Liver (tissue), 9 donors: Measurements from ENCODE around the gene DHRS2. TPM values are rescaled to one million over a fixed set of nuclear protein-coding genes. Genes with fewer than 3 reads are reported as not detected.

ENCODE experiments used
- DNase-seq: peaks from one replicate; pipeline ENCODE4 v3.0.0-alpha.2; 2017; ENCODE audit warnings: low spot score
- H3K27ac ChIP-seq, 2 donors: one replicate each; pipeline ENCODE4 v1.7.0; 2013; ENCODE audit warnings: inconsistent platforms in 2 of 2, low read length in 2 of 2, control low read depth in 1 of 2, low read depth in 1 of 2, mild to moderate bottlenecking in 1 of 2
- H3K27me3 ChIP-seq, 4 donors: one replicate each; pipeline versions ENCODE4 v1.6.1 to v1.7.0; 2013; ENCODE audit warnings: low read length in 3 of 4, inconsistent platforms in 1 of 4, mild to moderate bottlenecking in 1 of 4, moderate library complexity in 1 of 4; ENCODE audit not compliant: control insufficient read depth in 4 of 4, insufficient read depth in 4 of 4
- H3K36me3 ChIP-seq, 4 donors: one replicate each; pipeline versions ENCODE4 v1.6.1 to v1.7.0; 2013; ENCODE audit warnings: low read length in 3 of 4, mild to moderate bottlenecking in 3 of 4, low read depth in 1 of 4, moderate library complexity in 1 of 4; ENCODE audit not compliant: control insufficient read depth in 4 of 4, insufficient read depth in 3 of 4
- H3K4me1 ChIP-seq, 4 donors: one replicate each; pipeline versions ENCODE4 v1.6.1 to v1.7.0; 2013; ENCODE audit warnings: low read length in 3 of 4, mild to moderate bottlenecking in 3 of 4, moderate library complexity in 1 of 4; ENCODE audit not compliant: control insufficient read depth in 4 of 4, insufficient read depth in 4 of 4
- H3K4me3 ChIP-seq, 3 donors: one replicate each; pipeline versions ENCODE4 v1.6.1 to v1.7.0; 2013; ENCODE audit warnings: low read length in 3 of 3, control low read depth in 1 of 3, low read depth in 1 of 3, mild to moderate bottlenecking in 1 of 3
- H3K9ac ChIP-seq, 2 donors: one replicate each; pipeline ENCODE4 v1.7.0; 2013; ENCODE audit warnings: low read length in 2 of 2, mild to moderate bottlenecking in 2 of 2, moderate library complexity in 2 of 2, control low read depth in 1 of 2, low read depth in 1 of 2
- H3K9me3 ChIP-seq, 4 donors: one replicate each; pipeline versions ENCODE4 v1.6.1 to v1.7.0; 2013; ENCODE audit warnings: low read length in 3 of 4; ENCODE audit not compliant: control insufficient read depth in 4 of 4
- EGR1 ChIP-seq, 2 donors: IDR thresholded peaks; 2 replicates each; pipeline ENCODE4 v1.6.1; 2016 to 2018; ENCODE audit warnings: antibody characterized with exemption in 2 of 2, low read depth in 2 of 2
- FOXA1 ChIP-seq: IDR thresholded peaks from 2 replicates; pipeline ENCODE4 v1.6.1; 2016; ENCODE audit warnings: antibody characterized with exemption
- FOXA2 ChIP-seq: IDR thresholded peaks from 2 replicates; pipeline ENCODE4 v1.6.1; 2016; ENCODE audit warnings: antibody characterized with exemption
- HNF4G ChIP-seq: IDR thresholded peaks from 2 replicates; pipeline ENCODE4 v1.6.1; 2016; ENCODE audit warnings: antibody characterized with exemption
- JUND ChIP-seq, 2 donors: IDR thresholded peaks; 2 replicates each; pipeline ENCODE4 v1.6.1; 2016; ENCODE audit warnings: antibody characterized with exemption in 2 of 2
- RAD21 ChIP-seq, 2 donors: IDR thresholded peaks; 2 replicates each; pipeline ENCODE4 v1.6.1; 2016; ENCODE audit warnings: antibody characterized with exemption in 2 of 2, mild to moderate bottlenecking in 2 of 2
- YY1 ChIP-seq: IDR thresholded peaks from 2 replicates; pipeline ENCODE4 v1.6.1; 2016; ENCODE audit warnings: antibody characterized with exemption, mild to moderate bottlenecking
- WGBS: extraction: QIAGEN DNeasy Blood & Tissue Kit; methylation state at CpG from one replicate; pipeline ENCODE4 v1.1.7; 2013; 5-methylcytosine and 5-hydroxymethylcytosine counted together
- polyA plus RNA-seq, 2 donors: library from polyadenylated mRNA; stranded (reverse) in 1 of 2; unstranded in 1 of 2; fragments of 200-250 nt in 1 of 2; fragments of >200 nt in 1 of 2; fragmentation: Nextera tagmentation in 1 of 2; extraction: Ambion mirVana in 1 of 2; gene quantifications; one replicate each; pipeline versions ENCODE4 v1.2.1 to v1.2.3, GENCODE V29; 2013 to 2015
- total RNA-seq, 2 donors: library from RNA; depleted of rRNA; stranded (reverse); fragments of >200 nt; gene quantifications; one replicate each; pipeline ENCODE4 v1.2.3, GENCODE V29; 2014
- TF ChIP-seq, protein P1 (sequence below): IDR thresholded peaks from 2 replicates; pipeline ENCODE4 v1.6.1; 2016; ENCODE audit warnings: antibody characterized with exemption
- TF ChIP-seq, protein P2 (sequence below): IDR thresholded peaks from 2 replicates; pipeline ENCODE4 v1.6.1; 2016; ENCODE audit warnings: antibody characterized with exemption, mild to moderate bottlenecking
- TF ChIP-seq, protein P3 (sequence below): IDR thresholded peaks from 2 replicates; pipeline ENCODE4 v1.6.1; 2016; ENCODE audit warnings: antibody characterized with exemption
- TF ChIP-seq, protein P4 (sequence below): fragments of 150-350 bp; IDR thresholded peaks from 2 replicates; pipeline ENCODE4 v1.5.1; 2017; ENCODE audit warnings: improper control_type of control experiment, low read depth, low read length; ENCODE audit not compliant: missing input control
- donor health status: healthy.
- donor health status: healthy.
- donor health status: healthy.
- donor health status: healthy.
- donor health status: healthy.

Gene DHRS2
- total and polyA plus RNA-seq, 4 donors: 0.33 to 1.0 (median 0.62) TPM

DNA sequence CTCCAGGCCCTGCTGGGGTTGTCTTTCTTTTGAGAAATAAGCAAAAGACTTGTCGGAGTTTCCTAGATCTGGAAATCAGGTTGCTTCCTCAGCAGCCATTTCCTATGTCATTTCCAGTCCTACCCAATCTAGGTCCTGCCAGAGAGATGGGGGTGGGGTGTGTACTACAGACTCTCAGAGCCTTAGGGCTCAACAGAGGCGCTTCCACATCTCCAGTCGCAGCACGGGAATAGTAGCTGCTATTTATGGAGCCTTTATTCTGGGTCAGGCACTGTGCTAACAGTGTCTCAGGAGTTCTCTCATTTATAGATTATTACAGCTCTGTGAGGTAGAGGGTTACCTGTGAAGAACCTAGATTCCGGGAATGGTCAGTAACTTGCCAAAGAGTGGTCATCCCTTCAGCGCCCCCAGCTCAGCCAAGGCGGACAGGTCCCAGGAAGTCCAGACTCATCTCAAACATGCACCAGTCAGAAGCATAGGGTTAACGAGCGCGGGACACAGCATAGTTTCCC is 21.9 kb downstream of the DHRS2 start:
- Histone ChIP-seq H3K27ac (no peak overlapping the region), H3K9ac (no peak overlapping the region), H3K4me1 (no peaks in the 10 kb centered on the region), H3K9me3 (no peaks in the 10 kb centered on the region), H3K4me3 (no peak overlapping the region), H3K36me3 (no peaks in the 10 kb centered on the region), H3K27me3 (no peaks in the 10 kb centered on the region)
- no peak for DNase-seq
- no peak for TF ChIP-seq FOXA2
- TF ChIP-seq, protein P1, sequence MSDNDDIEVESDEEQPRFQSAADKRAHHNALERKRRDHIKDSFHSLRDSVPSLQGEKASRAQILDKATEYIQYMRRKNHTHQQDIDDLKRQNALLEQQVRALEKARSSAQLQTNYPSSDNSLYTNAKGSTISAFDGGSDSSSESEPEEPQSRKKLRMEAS: no peak
- 70% methylated on average over 10 of the region's 10 CpGs for WGBS

DNA sequence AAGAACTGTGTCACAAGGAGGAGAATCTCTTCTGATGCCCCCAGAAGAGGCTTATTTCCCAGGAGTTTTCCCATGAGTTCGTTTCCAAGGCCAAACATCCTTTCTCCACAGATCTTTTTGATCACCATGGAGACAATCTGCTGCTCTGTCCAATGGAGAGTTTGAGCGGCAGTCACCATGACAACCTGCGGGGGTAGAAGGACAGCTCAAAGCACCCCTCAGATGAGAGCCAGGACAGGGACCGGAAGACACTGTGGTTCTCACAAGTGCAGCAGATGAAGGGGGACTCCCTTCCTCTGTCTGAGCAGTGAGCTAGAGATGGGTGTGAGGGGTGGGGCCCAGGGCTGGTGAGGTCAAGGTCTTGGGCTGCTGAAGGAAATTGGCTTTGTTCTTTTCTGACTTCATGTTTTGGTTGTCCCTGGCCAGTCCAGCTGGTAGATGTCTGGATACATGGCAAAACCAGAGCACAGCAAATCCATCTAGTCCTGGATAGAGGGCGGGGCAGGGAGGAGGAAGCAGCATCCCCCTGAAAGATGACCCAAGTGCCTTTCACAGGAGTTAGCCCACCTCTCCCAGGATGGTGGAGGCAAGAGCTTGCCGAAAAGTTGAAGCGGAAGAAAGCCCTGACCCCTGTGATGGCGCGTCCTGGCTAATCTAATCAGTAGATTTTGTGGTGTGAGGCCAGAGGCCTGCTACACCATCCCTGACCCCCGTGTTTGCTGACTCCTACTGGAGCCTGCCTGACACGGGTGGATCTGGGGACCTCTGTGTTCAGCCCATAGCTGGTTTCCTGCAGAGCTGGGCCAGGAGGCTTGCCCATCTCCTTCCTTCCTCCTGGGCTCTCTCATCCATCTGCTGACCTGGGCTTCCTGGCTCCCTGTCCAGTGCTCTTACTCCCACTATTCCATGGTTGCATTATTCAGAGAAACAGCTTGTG is 24.4 kb downstream of the DHRS2 start:
- Histone ChIP-seq H3K9ac (no peak overlapping the region), H3K36me3 (no peaks in the 10 kb centered on the region), H3K27ac (no peak overlapping the region), H3K9me3 (no peaks in the 10 kb centered on the region), H3K27me3 (no peaks in the 10 kb centered on the region), H3K4me1 (no peaks in the 10 kb centered on the region), H3K4me3 (no peak overlapping the region)
- TF ChIP-seq, protein P2, sequence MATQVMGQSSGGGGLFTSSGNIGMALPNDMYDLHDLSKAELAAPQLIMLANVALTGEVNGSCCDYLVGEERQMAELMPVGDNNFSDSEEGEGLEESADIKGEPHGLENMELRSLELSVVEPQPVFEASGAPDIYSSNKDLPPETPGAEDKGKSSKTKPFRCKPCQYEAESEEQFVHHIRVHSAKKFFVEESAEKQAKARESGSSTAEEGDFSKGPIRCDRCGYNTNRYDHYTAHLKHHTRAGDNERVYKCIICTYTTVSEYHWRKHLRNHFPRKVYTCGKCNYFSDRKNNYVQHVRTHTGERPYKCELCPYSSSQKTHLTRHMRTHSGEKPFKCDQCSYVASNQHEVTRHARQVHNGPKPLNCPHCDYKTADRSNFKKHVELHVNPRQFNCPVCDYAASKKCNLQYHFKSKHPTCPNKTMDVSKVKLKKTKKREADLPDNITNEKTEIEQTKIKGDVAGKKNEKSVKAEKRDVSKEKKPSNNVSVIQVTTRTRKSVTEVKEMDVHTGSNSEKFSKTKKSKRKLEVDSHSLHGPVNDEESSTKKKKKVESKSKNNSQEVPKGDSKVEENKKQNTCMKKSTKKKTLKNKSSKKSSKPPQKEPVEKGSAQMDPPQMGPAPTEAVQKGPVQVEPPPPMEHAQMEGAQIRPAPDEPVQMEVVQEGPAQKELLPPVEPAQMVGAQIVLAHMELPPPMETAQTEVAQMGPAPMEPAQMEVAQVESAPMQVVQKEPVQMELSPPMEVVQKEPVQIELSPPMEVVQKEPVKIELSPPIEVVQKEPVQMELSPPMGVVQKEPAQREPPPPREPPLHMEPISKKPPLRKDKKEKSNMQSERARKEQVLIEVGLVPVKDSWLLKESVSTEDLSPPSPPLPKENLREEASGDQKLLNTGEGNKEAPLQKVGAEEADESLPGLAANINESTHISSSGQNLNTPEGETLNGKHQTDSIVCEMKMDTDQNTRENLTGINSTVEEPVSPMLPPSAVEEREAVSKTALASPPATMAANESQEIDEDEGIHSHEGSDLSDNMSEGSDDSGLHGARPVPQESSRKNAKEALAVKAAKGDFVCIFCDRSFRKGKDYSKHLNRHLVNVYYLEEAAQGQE: no peak
- TF ChIP-seq, protein P1: no peak
- TF ChIP-seq FOXA2: no peak
- TF ChIP-seq RAD21 (IDR thresholded peaks at IDR 0.05): no peak
- TF ChIP-seq HNF4G: no peak
- TF ChIP-seq, protein P3, sequence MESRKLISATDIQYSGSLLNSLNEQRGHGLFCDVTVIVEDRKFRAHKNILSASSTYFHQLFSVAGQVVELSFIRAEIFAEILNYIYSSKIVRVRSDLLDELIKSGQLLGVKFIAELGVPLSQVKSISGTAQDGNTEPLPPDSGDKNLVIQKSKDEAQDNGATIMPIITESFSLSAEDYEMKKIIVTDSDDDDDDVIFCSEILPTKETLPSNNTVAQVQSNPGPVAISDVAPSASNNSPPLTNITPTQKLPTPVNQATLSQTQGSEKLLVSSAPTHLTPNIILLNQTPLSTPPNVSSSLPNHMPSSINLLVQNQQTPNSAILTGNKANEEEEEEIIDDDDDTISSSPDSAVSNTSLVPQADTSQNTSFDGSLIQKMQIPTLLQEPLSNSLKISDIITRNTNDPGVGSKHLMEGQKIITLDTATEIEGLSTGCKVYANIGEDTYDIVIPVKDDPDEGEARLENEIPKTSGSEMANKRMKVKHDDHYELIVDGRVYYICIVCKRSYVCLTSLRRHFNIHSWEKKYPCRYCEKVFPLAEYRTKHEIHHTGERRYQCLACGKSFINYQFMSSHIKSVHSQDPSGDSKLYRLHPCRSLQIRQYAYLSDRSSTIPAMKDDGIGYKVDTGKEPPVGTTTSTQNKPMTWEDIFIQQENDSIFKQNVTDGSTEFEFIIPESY: no peak
- TF ChIP-seq YY1: no peak
- 66% methylated on average over 11 of the region's 11 CpGs for WGBS
- no peak for DNase-seq

DNA sequence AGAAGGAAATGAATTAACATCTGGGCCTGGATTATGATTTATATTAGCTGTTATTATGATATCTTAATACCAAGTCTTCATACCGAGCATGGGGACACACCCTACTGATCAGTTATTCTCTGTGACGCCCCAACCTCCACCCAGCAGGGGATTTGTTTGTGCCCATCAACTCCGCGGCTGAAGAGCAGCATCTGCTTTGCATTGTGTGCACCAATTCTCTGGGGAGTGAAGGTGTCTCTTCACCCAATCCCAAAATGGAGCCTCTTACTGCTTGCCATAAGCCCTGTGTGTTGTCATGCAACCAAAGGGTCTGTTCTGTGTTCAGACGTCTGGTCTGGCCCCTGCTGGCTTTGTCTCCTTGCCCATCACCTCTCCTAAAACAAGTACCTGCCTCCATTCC is 25.4 kb downstream of the DHRS2 start:
- Histone ChIP-seq H3K36me3 (no peaks in the 10 kb centered on the region), H3K9me3 (no peaks in the 10 kb centered on the region), H3K9ac (no peak overlapping the region), H3K4me3 (no peak overlapping the region), H3K4me1 (no peaks in the 10 kb centered on the region), H3K27me3 (no peaks in the 10 kb centered on the region), H3K27ac (no peak overlapping the region)
- no peak for DNase-seq
- TF ChIP-seq, protein P4, sequence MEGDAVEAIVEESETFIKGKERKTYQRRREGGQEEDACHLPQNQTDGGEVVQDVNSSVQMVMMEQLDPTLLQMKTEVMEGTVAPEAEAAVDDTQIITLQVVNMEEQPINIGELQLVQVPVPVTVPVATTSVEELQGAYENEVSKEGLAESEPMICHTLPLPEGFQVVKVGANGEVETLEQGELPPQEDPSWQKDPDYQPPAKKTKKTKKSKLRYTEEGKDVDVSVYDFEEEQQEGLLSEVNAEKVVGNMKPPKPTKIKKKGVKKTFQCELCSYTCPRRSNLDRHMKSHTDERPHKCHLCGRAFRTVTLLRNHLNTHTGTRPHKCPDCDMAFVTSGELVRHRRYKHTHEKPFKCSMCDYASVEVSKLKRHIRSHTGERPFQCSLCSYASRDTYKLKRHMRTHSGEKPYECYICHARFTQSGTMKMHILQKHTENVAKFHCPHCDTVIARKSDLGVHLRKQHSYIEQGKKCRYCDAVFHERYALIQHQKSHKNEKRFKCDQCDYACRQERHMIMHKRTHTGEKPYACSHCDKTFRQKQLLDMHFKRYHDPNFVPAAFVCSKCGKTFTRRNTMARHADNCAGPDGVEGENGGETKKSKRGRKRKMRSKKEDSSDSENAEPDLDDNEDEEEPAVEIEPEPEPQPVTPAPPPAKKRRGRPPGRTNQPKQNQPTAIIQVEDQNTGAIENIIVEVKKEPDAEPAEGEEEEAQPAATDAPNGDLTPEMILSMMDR: no peak
- TF ChIP-seq FOXA2 (no peak), FOXA1 (no peak), EGR1 (IDR thresholded peaks at IDR 0.05; ENCODE audit: low read depth in 2 of 2) (no peak), JUND (IDR thresholded peaks at IDR 0.05) (no peak)
- TF ChIP-seq, protein P2: no peak
- whole genome bisulfite sequencing: 81% methylated on average over 5 of the region's 5 CpGs
